Measurements from ENCODE around the gene GPR108. TPM values are rescaled to one million over a fixed set of nuclear protein-coding genes. Genes with fewer than 3 reads are reported as not detected.
A peak's percentile ranks its signal among the peaks of the same experiment; 100 is the strongest.

The GPR108 gene
- total RNA-seq, 2 experiments from 2014 or later, result 34.5 to 36.6 TPM

DNA sequence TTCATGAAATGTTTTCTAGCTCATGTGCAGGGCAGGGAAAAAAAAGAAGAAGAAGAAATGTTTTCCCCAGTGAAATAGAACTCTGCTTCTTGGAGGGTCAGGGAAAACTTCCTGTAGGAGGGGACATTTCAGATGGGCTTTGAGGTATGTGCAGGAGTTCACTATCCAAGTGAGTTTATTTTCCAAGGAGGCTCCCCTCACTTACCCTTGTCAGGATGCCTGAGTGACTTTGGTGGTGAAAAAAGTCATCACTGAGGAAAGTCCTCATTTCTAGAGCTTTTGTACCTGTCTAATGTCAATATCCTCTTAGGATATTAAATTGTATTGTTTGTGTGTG, 16.3 kb downstream of the GPR108 start:
- H3K27me3 ChIP-seq (ENCODE audit: control insufficient read depth in 1 of 2, insufficient read depth in 2 of 2, low read length in 2 of 2), result no peaks in the 10 kb centered on the region
- ChIA-PET CTCF (no interaction called here), POLR2A (no interaction called here)
- no peaks in the 10 kb centered on the region for H3K9me3 ChIP-seq (ENCODE audit: control insufficient read depth in 1 of 2, insufficient read depth in 1 of 2, low read length in 2 of 2)
- no peak for ATAC-seq (ENCODE audit: poor library complexity)
- Mint-ChIP-seq H3K4me3 (no peak overlapping the region), H3K9me3 (no peaks in the 10 kb centered on the region), H3K4me1 (ENCODE audit: low read depth) (peaks cover 8% of the 10 kb centered on the region), H3K27ac (no peak overlapping the region), H3K27me3 (peaks cover 4% of the 10 kb centered on the region), H3K36me3 (ENCODE audit: low read depth) (no peaks in the 10 kb centered on the region)
- H3K27ac ChIP-seq (ENCODE audit: low read depth in 1 of 2, low read length in 2 of 2), result no peak overlapping the region
- H3K36me3 ChIP-seq (ENCODE audit: insufficient read depth, low read length), result no peaks in the 10 kb centered on the region
- intact Hi-C loops (cut with DNase I, micrococcal nuclease), result loop anchor here in 1 of 2 experiments (5.0 kb wide), 1 partner anchor 74 kb away; no protein-coding TSS in a partner anchor
- peaks cover 14% of the 10 kb centered on the region for H3K4me1 ChIP-seq (ENCODE audit: insufficient read depth, low read length)
- TF ChIP-seq, protein P1, sequence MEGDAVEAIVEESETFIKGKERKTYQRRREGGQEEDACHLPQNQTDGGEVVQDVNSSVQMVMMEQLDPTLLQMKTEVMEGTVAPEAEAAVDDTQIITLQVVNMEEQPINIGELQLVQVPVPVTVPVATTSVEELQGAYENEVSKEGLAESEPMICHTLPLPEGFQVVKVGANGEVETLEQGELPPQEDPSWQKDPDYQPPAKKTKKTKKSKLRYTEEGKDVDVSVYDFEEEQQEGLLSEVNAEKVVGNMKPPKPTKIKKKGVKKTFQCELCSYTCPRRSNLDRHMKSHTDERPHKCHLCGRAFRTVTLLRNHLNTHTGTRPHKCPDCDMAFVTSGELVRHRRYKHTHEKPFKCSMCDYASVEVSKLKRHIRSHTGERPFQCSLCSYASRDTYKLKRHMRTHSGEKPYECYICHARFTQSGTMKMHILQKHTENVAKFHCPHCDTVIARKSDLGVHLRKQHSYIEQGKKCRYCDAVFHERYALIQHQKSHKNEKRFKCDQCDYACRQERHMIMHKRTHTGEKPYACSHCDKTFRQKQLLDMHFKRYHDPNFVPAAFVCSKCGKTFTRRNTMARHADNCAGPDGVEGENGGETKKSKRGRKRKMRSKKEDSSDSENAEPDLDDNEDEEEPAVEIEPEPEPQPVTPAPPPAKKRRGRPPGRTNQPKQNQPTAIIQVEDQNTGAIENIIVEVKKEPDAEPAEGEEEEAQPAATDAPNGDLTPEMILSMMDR (IDR thresholded peaks at IDR 0.05), result no peak
- no peak overlapping the region for H3K4me3 ChIP-seq (ENCODE audit: low read length)
- DNase-seq, result no peak

DNA sequence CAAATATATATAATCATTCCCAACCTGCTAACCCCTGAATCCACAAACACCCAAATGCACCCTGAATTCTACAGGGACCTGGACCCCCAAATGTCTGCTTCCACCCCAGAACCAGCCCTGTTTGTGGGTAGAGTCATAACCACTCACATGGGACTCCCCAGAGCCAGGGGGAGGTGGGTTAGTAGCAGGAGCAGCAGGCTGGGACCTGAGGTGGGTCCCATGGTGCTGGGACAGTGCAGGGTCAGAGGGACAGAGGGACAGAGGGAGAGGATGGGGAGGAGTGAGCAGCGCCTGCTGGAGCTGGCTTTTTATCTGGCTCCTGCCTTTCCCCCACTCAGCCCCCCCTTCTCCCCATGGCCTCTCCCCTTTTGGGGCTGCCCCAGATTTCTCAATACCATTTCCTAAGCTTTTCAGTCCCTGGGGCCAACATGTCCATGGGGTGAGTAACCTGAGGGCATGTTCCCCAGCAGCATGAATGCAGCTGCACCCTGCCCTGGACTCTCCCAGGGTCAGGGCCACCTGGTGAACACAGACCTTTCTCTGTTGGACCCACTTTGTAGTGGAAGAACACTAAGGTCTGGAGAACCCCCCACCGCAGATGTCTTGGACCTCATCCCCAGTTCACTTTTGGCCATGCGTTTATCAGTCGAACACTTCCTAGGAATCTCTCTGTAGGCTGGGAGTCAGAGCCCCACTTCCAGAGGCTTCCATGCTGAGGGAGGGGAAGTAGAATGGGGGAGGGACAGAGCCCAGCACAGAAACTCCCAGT, 16.8 kb downstream of the GPR108 start, which contains the start of gene C3:
Gene C3 (minus strand): TSS at position 282 of the 769 bp plus-strand sequence. CDS start 61 bp downstream, at position 221.
- Mint-ChIP-seq H3K4me3 (no peak within 1 kb of the TSS), H3K36me3 (ENCODE audit: low read depth) (no peaks in the 10 kb centered on the region), H3K27ac (no peak within 1 kb of the TSS), H3K27me3 (peaks cover 4% of the 10 kb centered on the region), H3K9me3 (no peaks in the 10 kb centered on the region), H3K4me1 (ENCODE audit: low read depth) (peaks cover 8% of the 10 kb centered on the region)
- intact Hi-C loops (cut with DNase I, micrococcal nuclease), result loop anchor here in 1 of 2 experiments (5.0 kb wide), 1 partner anchor 73 kb away; no protein-coding TSS in a partner anchor
- H3K4me1 ChIP-seq (ENCODE audit: insufficient read depth, low read length), result peaks cover 14% of the 10 kb centered on the region
- H3K36me3 ChIP-seq (ENCODE audit: insufficient read depth, low read length), result no peaks in the 10 kb centered on the region
- no peaks in the 10 kb centered on the region for H3K9me3 ChIP-seq (ENCODE audit: control insufficient read depth in 1 of 2, insufficient read depth in 1 of 2, low read length in 2 of 2)
- H3K27ac ChIP-seq (ENCODE audit: low read depth in 1 of 2, low read length in 2 of 2), result no peak within 1 kb of the TSS
- ChIA-PET CTCF (no interaction called here), POLR2A (no interaction called here)
- H3K4me3 ChIP-seq (ENCODE audit: low read length), result no peak within 1 kb of the TSS
- DNase-seq, result peak in 2 of 14 experiments; percentile 61 to 68
- TF ChIP-seq, protein P1 (IDR thresholded peaks at IDR 0.05), result no peak
- ATAC-seq (ENCODE audit: poor library complexity), result no peak
- no peaks in the 10 kb centered on the region for H3K27me3 ChIP-seq (ENCODE audit: control insufficient read depth in 1 of 2, insufficient read depth in 2 of 2, low read length in 2 of 2)

DNA sequence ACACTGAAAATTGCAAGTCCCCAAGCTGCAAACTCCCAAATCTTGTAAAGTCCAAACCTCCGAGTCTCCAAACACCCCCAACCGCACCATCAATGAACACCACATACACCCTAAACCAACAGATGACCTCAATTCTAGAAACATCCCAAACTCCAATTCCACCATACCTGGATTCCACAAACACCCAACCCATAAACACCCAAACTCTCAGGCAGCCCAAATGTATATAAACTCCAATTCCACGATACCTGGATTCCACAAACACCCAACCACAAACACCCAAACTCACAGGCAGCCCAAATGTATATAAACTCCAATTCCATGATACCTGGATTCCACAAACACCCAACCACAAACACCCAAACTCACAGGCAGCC, 17.4 kb downstream of the GPR108 start:
- H3K36me3 Mint-ChIP-seq (ENCODE audit: low read depth), result no peaks in the 10 kb centered on the region
- peaks cover 4% of the 10 kb centered on the region for H3K27me3 Mint-ChIP-seq
- Histone ChIP-seq H3K4me1 (ENCODE audit: insufficient read depth, low read length) (peaks cover 9% of the 10 kb centered on the region), H3K27me3 (ENCODE audit: control insufficient read depth in 1 of 2, insufficient read depth in 2 of 2, low read length in 2 of 2) (no peaks in the 10 kb centered on the region), H3K36me3 (ENCODE audit: insufficient read depth, low read length) (no peaks in the 10 kb centered on the region), H3K27ac (ENCODE audit: low read depth in 1 of 2, low read length in 2 of 2) (no peak overlapping the region), H3K4me3 (ENCODE audit: low read length) (no peak overlapping the region), H3K9me3 (ENCODE audit: control insufficient read depth in 1 of 2, insufficient read depth in 1 of 2, low read length in 2 of 2) (no peaks in the 10 kb centered on the region)
- ChIA-PET CTCF (no interaction called here), POLR2A (no interaction called here)
- no peak overlapping the region for H3K4me3 Mint-ChIP-seq
- TF ChIP-seq, protein P1 (IDR thresholded peaks at IDR 0.05), result no peak
- no peak overlapping the region for H3K27ac Mint-ChIP-seq
- H3K9me3 Mint-ChIP-seq, result no peaks in the 10 kb centered on the region
- ATAC-seq (ENCODE audit: poor library complexity) (no peak), DNase-seq (no peak)
- peaks cover 8% of the 10 kb centered on the region for H3K4me1 Mint-ChIP-seq (ENCODE audit: low read depth)
- intact Hi-C loops (cut with DNase I, micrococcal nuclease), result loop anchor here in 1 of 2 experiments (5.0 kb wide), 2 partner anchors 38 to 73 kb away; no protein-coding TSS in a partner anchor

Measured in CD4-positive, alpha-beta T cell (primary cell).